Transverse colon (tissue), 4 donors: ENCODE data around the gene TTC3.

Source experiments
- CTCF ChIP-seq, 5 experiments: fragments of 200-600 bp in 3 of 5; fragments of 450-650 bp in 2 of 5; sonication (generic) in 3 of 5; IDR thresholded peaks; 1 replicate in 2 of 5; 2 replicates in 3 of 5; pipeline ENCODE4 v1.5.1; 2016 to 2017; ENCODE audit warnings: antibody characterized with exemption in 5 of 5, inconsistent platforms in 3 of 5, mild to moderate bottlenecking in 2 of 5, moderate library complexity in 1 of 5
- EP300 ChIP-seq: sonication (generic); formaldehyde crosslinking; IDR thresholded peaks from one replicate; pipeline ENCODE4 v1.6.1; 2017; ENCODE audit warnings: antibody characterized with exemption, low read depth
- POLR2A ChIP-seq: fragments of 450-650 bp; IDR thresholded peaks from one replicate; pipeline ENCODE4 v1.6.1; 2016; ENCODE audit warnings: antibody characterized with exemption, mild to moderate bottlenecking, moderate library complexity
- POLR2AphosphoS5 ChIP-seq, 3 donors: sonication (generic); formaldehyde crosslinking; IDR thresholded peaks; one replicate each; pipeline ENCODE4 v1.6.1; 2016; ENCODE audit warnings: antibody characterized with exemption in 3 of 3

- TF ChIP-seq CTCF (IDR thresholded peaks at IDR 0.05) (no peak), POLR2AphosphoS5 (IDR thresholded peaks at IDR 0.05) (no peak), POLR2A (no peak), EP300 (no peak)
Observed at GRCh38 chr21:37227071-37228002, 154.3 kb downstream of the TTC3 start.
